Mesenchymal stem cell (in vitro differentiated cells and primary cell): ENCODE results near the gene AGR3.

Experiments
- DNase-seq: peaks from one replicate; pipeline ENCODE4 v3.0.0-alpha.2; 2013
- H2AFZ ChIP-seq: one replicate; pipeline ENCODE4 v1.6.1; 2013; ENCODE audit warnings: low read depth, mild to moderate bottlenecking, control low read depth, inconsistent platforms, low read length, moderate library complexity
- H2AK5ac ChIP-seq: 2 replicates; pipeline ENCODE4 v1.6.1; 2013; ENCODE audit warnings: low read length, moderate library complexity, mild to moderate bottlenecking, inconsistent platforms; ENCODE audit not compliant: severe bottlenecking
- H2BK120ac ChIP-seq: one replicate; pipeline ENCODE4 v1.6.1; 2013; ENCODE audit warnings: low read depth, mild to moderate bottlenecking, inconsistent platforms, low read length, moderate library complexity
- H2BK12ac ChIP-seq, 2 experiments: one replicate each; pipeline ENCODE4 v1.6.1; 2013; ENCODE audit warnings: inconsistent platforms in 2 of 2, low read length in 2 of 2, mild to moderate bottlenecking in 2 of 2, moderate library complexity in 2 of 2, control low read depth in 1 of 2
- H2BK15ac ChIP-seq: one replicate; pipeline ENCODE4 v1.6.1; 2013; ENCODE audit warnings: mild to moderate bottlenecking, low read depth, inconsistent platforms; ENCODE audit not compliant: poor library complexity, severe bottlenecking
- H2BK5ac ChIP-seq: 2 replicates; pipeline ENCODE4 v1.6.1; 2013; ENCODE audit warnings: low read depth, mild to moderate bottlenecking, low read length, control low read depth, inconsistent platforms; ENCODE audit not compliant: poor library complexity, severe bottlenecking
- H3K14ac ChIP-seq, 2 experiments: one replicate each; pipeline ENCODE4 v1.6.1; 2013; ENCODE audit warnings: inconsistent platforms in 2 of 2, low read length in 2 of 2, control low read depth in 1 of 2, mild to moderate bottlenecking in 1 of 2, moderate library complexity in 1 of 2
- H3K18ac ChIP-seq, 2 experiments: one replicate each; pipeline ENCODE4 v1.6.1; 2013; ENCODE audit warnings: inconsistent platforms in 2 of 2, low read length in 2 of 2, control low read depth in 1 of 2, low read depth in 1 of 2, mild to moderate bottlenecking in 1 of 2
- H3K23ac ChIP-seq, 2 experiments: one replicate each; pipeline ENCODE4 v1.6.1; 2013; ENCODE audit warnings: inconsistent platforms in 2 of 2, low read length in 2 of 2, mild to moderate bottlenecking in 2 of 2, moderate library complexity in 2 of 2, control low read depth in 1 of 2
- H3K27ac ChIP-seq: 2 replicates; pipeline ENCODE4 v1.5.1; 2013; ENCODE audit warnings: mild to moderate bottlenecking, moderate library complexity, low read length, control low read depth, inconsistent platforms; ENCODE audit not compliant: poor library complexity, severe bottlenecking
- H3K27me3 ChIP-seq, 2 experiments: 2 replicates each; pipeline versions ENCODE4 v1.6.1 to v1.7.0; 2013; ENCODE audit warnings: low read length in 2 of 2, mild to moderate bottlenecking in 2 of 2, moderate library complexity in 2 of 2, control low read depth in 1 of 2, inconsistent platforms in 1 of 2; ENCODE audit not compliant: control insufficient read depth in 1 of 2, insufficient read depth in 1 of 2
- H3K36me3 ChIP-seq, 2 experiments: 2 replicates each; pipeline versions ENCODE4 v1.6.1 to v1.7.0; 2013; ENCODE audit warnings: low read length in 2 of 2, control low read depth in 1 of 2, inconsistent platforms in 1 of 2, low read depth in 1 of 2, mild to moderate bottlenecking in 1 of 2; ENCODE audit not compliant: insufficient read depth in 2 of 2, control insufficient read depth in 1 of 2
- H3K4ac ChIP-seq, 2 experiments: one replicate each; pipeline ENCODE4 v1.6.1; 2013; ENCODE audit warnings: inconsistent platforms in 2 of 2, low read length in 2 of 2, mild to moderate bottlenecking in 2 of 2, moderate library complexity in 2 of 2, control low read depth in 1 of 2, low read depth in 1 of 2
- H3K4me1 ChIP-seq: 2 replicates; pipeline ENCODE4 v1.6.1; 2013; ENCODE audit warnings: low read depth, low read length, control low read depth; ENCODE audit not compliant: control insufficient read depth, insufficient read depth
- H3K4me2 ChIP-seq: 2 replicates; pipeline ENCODE4 v1.6.1; 2013; ENCODE audit warnings: low read length, mild to moderate bottlenecking, inconsistent platforms; ENCODE audit not compliant: poor library complexity, severe bottlenecking
- H3K4me3 ChIP-seq, 2 experiments: 2 replicates each; pipeline versions ENCODE4 v1.5.1 to v1.7.0; 2013; ENCODE audit warnings: low read length in 2 of 2, mild to moderate bottlenecking in 2 of 2, control low read depth in 1 of 2, low read depth in 1 of 2; ENCODE audit not compliant: insufficient read depth in 1 of 2
- H3K79me1 ChIP-seq: replicated peaks from 2 replicates; pipeline ENCODE4 v1.6.1; 2013; ENCODE audit warnings: mild to moderate bottlenecking, control low read depth, low read length, inconsistent platforms; ENCODE audit not compliant: poor library complexity, severe bottlenecking
- H3K9ac ChIP-seq: 2 replicates; pipeline ENCODE4 v1.7.0; 2013; ENCODE audit warnings: mild to moderate bottlenecking, low read length, moderate library complexity
- H3K9me3 ChIP-seq: 2 replicates; pipeline ENCODE4 v1.7.0; 2013; ENCODE audit warnings: mild to moderate bottlenecking, low read length; ENCODE audit not compliant: control insufficient read depth
- H4K8ac ChIP-seq: one replicate; pipeline ENCODE4 v1.6.1; 2013; ENCODE audit warnings: inconsistent platforms, mild to moderate bottlenecking, low read length, moderate library complexity
- H4K91ac ChIP-seq: one replicate; pipeline ENCODE4 v1.6.1; 2013; ENCODE audit warnings: mild to moderate bottlenecking, low read length, inconsistent platforms
- WGBS: methylation state at CpG from one replicate; pipeline ENCODE4 v1.1.7; 2013; ENCODE audit warnings: mixed read lengths; 5-methylcytosine and 5-hydroxymethylcytosine counted together

The AGR3 gene

GRCh38 chr7:16833373-16833772 is 48.4 kb downstream of the AGR3 start:
- H2AK5ac ChIP-seq: no peak overlapping the region
- no peak overlapping the region for H2BK15ac ChIP-seq
- no peak overlapping the region for H3K4me2 ChIP-seq
- no peaks in the 10 kb centered on the region for H3K27me3 ChIP-seq
- H3K4me3 ChIP-seq: no peak overlapping the region
- 100% methylated on average over 1 of the region's 1 CpG for WGBS
- no peaks in the 10 kb centered on the region for H3K79me1 ChIP-seq
- H3K36me3 ChIP-seq: no peaks in the 10 kb centered on the region
- H4K8ac ChIP-seq: no peak overlapping the region
- no peak overlapping the region for H3K4ac ChIP-seq
- H3K23ac ChIP-seq: no peak overlapping the region
- H3K18ac ChIP-seq: no peak overlapping the region
- no peak for DNase-seq
- no peak overlapping the region for H2BK5ac ChIP-seq
- no peaks in the 10 kb centered on the region for H3K4me1 ChIP-seq
- no peak overlapping the region for H2BK120ac ChIP-seq
- H3K9me3 ChIP-seq: peaks cover 7% of the 10 kb centered on the region
- H3K9ac ChIP-seq: no peak overlapping the region
- H2BK12ac ChIP-seq: no peak overlapping the region
- no peak overlapping the region for H3K27ac ChIP-seq
- no peak overlapping the region for H3K14ac ChIP-seq
- H2AFZ ChIP-seq: no peak overlapping the region
- H4K91ac ChIP-seq: no peak overlapping the region

- Histone ChIP-seq H3K9ac (no peak overlapping the region), H3K4ac (no peak overlapping the region), H3K79me1 (no peaks in the 10 kb centered on the region), H3K14ac (no peak overlapping the region), H2AFZ (no peak overlapping the region), H3K4me3 (no peak overlapping the region), H3K18ac (no peak overlapping the region), H4K8ac (no peak overlapping the region), H3K27me3 (no peaks in the 10 kb centered on the region), H2AK5ac (no peak overlapping the region), H3K4me2 (no peak overlapping the region), H4K91ac (no peak overlapping the region), H3K4me1 (no peaks in the 10 kb centered on the region), H3K36me3 (no peaks in the 10 kb centered on the region), H3K27ac (no peak overlapping the region), H2BK15ac (no peak overlapping the region), H2BK120ac (no peak overlapping the region), H3K23ac (no peak overlapping the region), H2BK5ac (no peak overlapping the region), H3K9me3 (peaks cover 7% of the 10 kb centered on the region), H2BK12ac (no peak overlapping the region)
- no peak for DNase-seq
Measured at GRCh38 chr7:16826060-16826459, 55.7 kb downstream of the AGR3 start.

- Histone ChIP-seq H3K4ac (no peak overlapping the region), H3K27me3 (no peaks in the 10 kb centered on the region), H3K9ac (no peak overlapping the region), H3K4me1 (peaks cover 2% of the 10 kb centered on the region), H3K9me3 (no peaks in the 10 kb centered on the region), H4K8ac (no peak overlapping the region), H2AFZ (no peak overlapping the region), H3K4me3 (no peak overlapping the region), H3K27ac (no peak overlapping the region), H3K79me1 (no peaks in the 10 kb centered on the region), H2BK120ac (no peak overlapping the region), H2BK12ac (no peak overlapping the region), H2BK15ac (no peak overlapping the region), H3K14ac (no peak overlapping the region), H3K23ac (no peak overlapping the region), H3K36me3 (no peaks in the 10 kb centered on the region), H2BK5ac (no peak overlapping the region), H4K91ac (no peak overlapping the region), H3K18ac (no peak overlapping the region), H3K4me2 (no peak overlapping the region), H2AK5ac (no peak overlapping the region)
- no peak for DNase-seq
- WGBS: 83% methylated on average over 2 of the region's 3 CpGs
Measured at GRCh38 chr7:16822029-16822428, 59.8 kb downstream of the AGR3 start.

DNA sequence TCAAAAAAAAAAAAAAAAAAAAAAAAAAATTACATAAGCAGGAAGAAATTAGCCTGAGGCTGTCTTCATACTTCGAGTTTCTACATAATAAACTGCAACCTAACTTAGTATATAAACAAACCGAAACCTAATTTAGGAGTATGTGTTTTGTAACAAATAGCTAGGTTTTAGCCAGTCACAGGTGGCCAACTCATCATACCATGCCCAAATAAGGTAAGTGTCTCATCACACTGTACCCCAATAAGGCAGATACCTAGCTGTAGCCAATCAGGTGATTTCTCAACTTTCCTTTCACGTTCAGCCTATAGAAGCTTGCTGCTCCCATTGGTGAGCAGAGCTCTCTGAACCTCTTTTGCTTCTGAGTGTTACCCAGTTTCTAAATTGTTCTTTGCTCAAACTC is 63.1 kb downstream of the AGR3 start:
- no peak overlapping the region for H2BK15ac ChIP-seq
- H3K79me1 ChIP-seq: no peaks in the 10 kb centered on the region
- H4K8ac ChIP-seq: no peak overlapping the region
- H3K36me3 ChIP-seq: no peaks in the 10 kb centered on the region
- H3K4me2 ChIP-seq: no peak overlapping the region
- H3K9me3 ChIP-seq: no peaks in the 10 kb centered on the region
- no peaks in the 10 kb centered on the region for H3K27me3 ChIP-seq
- no peak overlapping the region for H2BK12ac ChIP-seq
- no peak for DNase-seq
- H2BK5ac ChIP-seq: peak overlapping the region; percentile 0
- no peak overlapping the region for H3K18ac ChIP-seq
- no peak overlapping the region for H4K91ac ChIP-seq
- H2AK5ac ChIP-seq: peak overlapping the region; percentile 90
- peaks cover 2% of the 10 kb centered on the region for H3K4me1 ChIP-seq
- no peak overlapping the region for H2AFZ ChIP-seq
- no peak overlapping the region for H3K23ac ChIP-seq
- no peak overlapping the region for H3K4me3 ChIP-seq
- H3K27ac ChIP-seq: no peak overlapping the region
- H3K9ac ChIP-seq: no peak overlapping the region
- H2BK120ac ChIP-seq: no peak overlapping the region
- H3K4ac ChIP-seq: no peak overlapping the region
- H3K14ac ChIP-seq: peak overlapping the region in 1 of 2 experiments; percentile 41
- 100% methylated on average over 2 of the region's 3 CpGs for WGBS
